BE2C (cell line): Measurements from ENCODE around the gene WEE1.

Source experiments
- DNase-seq: peaks from one replicate; pipeline ENCODE4 v3.0.0-alpha.2; 2020
- H3K27me3 ChIP-seq: fragments of 250-450 bp; sonication (Bioruptor Pico); 2 replicates; pipeline ENCODE4 v1.5.1; 2020; ENCODE audit warnings: mild to moderate bottlenecking
- H3K36me3 ChIP-seq: fragments of 250-450 bp; sonication (Bioruptor Pico); 2 replicates; pipeline ENCODE4 v1.5.1; 2020; ENCODE audit warnings: mild to moderate bottlenecking
- H3K4me1 ChIP-seq: fragments of 250-450 bp; sonication (Bioruptor Pico); 2 replicates; pipeline ENCODE4 v1.5.1; 2020
- H3K4me3 ChIP-seq: 2 replicates; pipeline ENCODE4 v1.5.1; 2011; ENCODE audit warnings: low read depth, low read length
- H3K9me3 ChIP-seq: fragments of 250-450 bp; sonication (Bioruptor Pico); 2 replicates; pipeline ENCODE4 v1.5.1; 2020
- TF ChIP-seq, protein P1 (sequence below): IDR thresholded peaks from 2 replicates; pipeline ENCODE4 v1.5.1; 2012; ENCODE audit warnings: mild to moderate bottlenecking, low read depth, low read length

WEE1 gene

GRCh38 chr11:9562716-9563115, 10.8 kb upstream of the WEE1 start:
- Histone ChIP-seq H3K27me3 (no peaks in the 10 kb centered on the region), H3K4me3 (no peak overlapping the region), H3K9me3 (no peaks in the 10 kb centered on the region), H3K36me3 (no peaks in the 10 kb centered on the region), H3K4me1 (no peaks in the 10 kb centered on the region)
- DNase-seq = no peak
- TF ChIP-seq, protein P1, sequence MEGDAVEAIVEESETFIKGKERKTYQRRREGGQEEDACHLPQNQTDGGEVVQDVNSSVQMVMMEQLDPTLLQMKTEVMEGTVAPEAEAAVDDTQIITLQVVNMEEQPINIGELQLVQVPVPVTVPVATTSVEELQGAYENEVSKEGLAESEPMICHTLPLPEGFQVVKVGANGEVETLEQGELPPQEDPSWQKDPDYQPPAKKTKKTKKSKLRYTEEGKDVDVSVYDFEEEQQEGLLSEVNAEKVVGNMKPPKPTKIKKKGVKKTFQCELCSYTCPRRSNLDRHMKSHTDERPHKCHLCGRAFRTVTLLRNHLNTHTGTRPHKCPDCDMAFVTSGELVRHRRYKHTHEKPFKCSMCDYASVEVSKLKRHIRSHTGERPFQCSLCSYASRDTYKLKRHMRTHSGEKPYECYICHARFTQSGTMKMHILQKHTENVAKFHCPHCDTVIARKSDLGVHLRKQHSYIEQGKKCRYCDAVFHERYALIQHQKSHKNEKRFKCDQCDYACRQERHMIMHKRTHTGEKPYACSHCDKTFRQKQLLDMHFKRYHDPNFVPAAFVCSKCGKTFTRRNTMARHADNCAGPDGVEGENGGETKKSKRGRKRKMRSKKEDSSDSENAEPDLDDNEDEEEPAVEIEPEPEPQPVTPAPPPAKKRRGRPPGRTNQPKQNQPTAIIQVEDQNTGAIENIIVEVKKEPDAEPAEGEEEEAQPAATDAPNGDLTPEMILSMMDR = no peak

- Histone ChIP-seq H3K36me3 (no peaks in the 10 kb centered on the region), H3K9me3 (no peaks in the 10 kb centered on the region), H3K4me1 (peaks cover 2% of the 10 kb centered on the region; the same call in 1 of the 2 replicates), H3K4me3 (no peak overlapping the region), H3K27me3 (no peaks in the 10 kb centered on the region)
- TF ChIP-seq, protein P1 = no peak
- DNase-seq = no peak
Measured at GRCh38 chr11:9563196-9563730, 10.2 kb upstream of the WEE1 start.

DNA sequence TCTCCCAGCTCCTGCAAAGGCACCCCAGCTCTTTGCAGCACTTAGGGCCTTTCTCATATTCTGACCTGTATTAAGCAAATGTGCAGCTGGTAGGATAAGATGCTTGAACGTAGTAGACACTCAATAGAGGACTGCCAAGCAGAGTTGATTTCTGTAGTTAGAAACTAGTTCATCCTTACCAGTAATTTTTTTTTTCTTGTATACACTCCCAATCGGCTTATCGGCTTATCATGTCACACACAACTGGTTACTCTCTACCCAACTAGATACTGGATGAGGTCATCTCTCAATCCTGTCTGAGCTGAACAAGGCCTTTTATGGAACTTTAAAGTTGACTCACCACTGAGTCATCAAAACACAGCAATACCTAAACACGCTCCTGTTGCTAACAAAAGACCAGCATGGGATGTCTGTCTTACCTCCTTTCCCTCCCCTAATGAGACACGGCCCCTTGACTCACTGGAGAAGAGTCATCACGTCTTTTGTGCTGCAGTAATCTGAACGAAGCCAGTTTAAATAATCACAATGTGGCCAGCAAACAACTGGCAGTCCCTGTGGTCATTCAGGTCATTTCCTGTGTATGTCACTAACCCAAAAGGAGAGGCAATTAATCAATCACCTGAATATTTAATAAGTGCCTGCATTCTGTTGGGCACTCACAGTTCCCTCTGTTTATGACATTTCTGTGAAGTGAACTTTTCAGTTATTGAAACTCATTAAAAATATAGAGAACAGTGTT, 7.5 kb upstream of the WEE1 start:
- H3K27me3 ChIP-seq = no peaks in the 10 kb centered on the region
- DNase-seq = peak; percentile 41
- peaks cover 9% of the 10 kb centered on the region for H3K4me1 ChIP-seq
- TF ChIP-seq, protein P1 = no peak
- no peak overlapping the region for H3K4me3 ChIP-seq
- no peaks in the 10 kb centered on the region for H3K9me3 ChIP-seq
- no peaks in the 10 kb centered on the region for H3K36me3 ChIP-seq

DNA sequence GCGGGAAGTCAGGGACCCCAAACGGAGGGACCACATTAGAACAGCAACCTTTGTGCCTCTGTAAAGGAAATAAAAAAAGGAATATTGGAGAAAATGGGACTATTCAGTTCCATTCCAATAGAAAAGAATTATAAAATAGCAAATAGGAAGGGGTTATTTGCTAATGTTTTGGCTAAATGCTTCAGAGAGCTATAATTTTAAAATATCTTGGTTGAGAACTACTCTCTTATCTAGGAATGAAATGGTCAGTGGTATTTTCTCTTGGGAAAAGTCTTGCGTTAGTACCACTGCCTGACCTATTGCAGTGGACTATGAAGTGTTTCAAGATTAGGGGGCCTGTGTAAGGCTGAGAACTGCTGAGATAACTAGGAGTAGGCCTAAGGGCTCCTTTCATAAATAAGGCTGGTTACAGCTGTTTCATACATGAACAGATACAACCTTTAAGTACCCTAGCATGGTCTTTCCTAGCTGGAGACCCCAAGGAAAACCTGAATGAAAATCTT, 6.9 kb upstream of the WEE1 start:
- H3K4me1 ChIP-seq = peaks cover 9% of the 10 kb centered on the region

DNA sequence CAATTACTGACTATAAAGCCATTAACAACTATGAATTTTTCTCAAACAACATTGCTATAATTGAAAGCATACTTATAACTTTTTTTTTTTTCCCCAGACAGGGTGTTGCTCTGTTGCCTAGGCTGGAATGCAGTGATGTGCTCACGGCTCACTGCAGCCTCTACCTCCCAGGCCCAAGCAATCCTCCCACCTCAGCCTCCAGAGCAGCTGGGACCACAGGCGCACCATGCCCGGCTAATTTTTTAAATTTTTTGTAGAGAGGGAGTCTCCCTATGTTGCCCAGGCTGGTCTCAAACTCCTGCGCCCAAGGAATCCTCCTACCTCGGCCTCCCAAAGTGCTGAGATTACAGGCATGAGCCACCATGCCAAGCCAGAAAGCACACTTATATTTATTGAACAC, 6.1 kb upstream of the WEE1 start:
- H3K27me3 ChIP-seq = no peaks in the 10 kb centered on the region
- H3K9me3 ChIP-seq = no peaks in the 10 kb centered on the region
- H3K36me3 ChIP-seq = no peaks in the 10 kb centered on the region
- TF ChIP-seq, protein P1 = no peak
- DNase-seq = no peak
- peaks cover 9% of the 10 kb centered on the region for H3K4me1 ChIP-seq
- H3K4me3 ChIP-seq = no peak overlapping the region

More for the DNA sequence above, 6.9 kb upstream of the WEE1 start:
- Histone ChIP-seq H3K27me3 (no peaks in the 10 kb centered on the region), H3K9me3 (no peaks in the 10 kb centered on the region), H3K4me3 (no peak overlapping the region), H3K36me3 (no peaks in the 10 kb centered on the region)
- no peak for DNase-seq
- TF ChIP-seq, protein P1 = no peak

DNA sequence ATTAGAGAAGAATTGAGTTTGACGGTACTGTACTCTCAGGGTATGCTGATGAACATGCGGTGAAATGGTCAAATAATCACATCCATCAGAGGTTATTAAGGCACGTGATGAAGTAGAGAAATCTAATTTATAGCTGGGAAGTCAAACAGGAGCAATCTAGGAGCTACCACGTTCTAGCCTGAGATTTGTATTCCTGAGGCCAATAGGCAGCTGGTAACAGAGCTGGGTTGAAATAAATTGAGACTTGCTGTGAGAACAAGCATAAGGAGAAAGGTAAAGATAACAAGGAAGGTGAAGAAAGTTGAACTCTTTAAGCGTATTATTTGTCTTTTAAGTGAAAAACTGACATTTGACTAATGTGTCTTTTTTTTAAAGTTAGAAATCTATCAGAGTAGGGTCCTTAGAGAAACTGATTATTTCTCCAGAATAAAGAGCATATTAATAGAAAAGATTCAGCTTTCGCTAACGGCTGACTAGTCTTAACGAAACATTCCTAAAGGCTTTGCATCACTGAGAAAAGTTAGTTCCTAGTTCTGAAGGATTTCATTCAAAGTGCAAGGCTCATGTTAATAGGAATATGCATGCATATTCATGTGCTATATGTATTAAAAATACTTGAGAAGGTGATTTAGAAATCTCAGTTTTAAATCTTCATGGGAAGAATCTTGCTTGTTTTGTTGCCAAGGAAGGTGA, 5.2 kb upstream of the WEE1 start:
- Histone ChIP-seq H3K9me3 (no peaks in the 10 kb centered on the region), H3K36me3 (no peaks in the 10 kb centered on the region), H3K4me3 (no peak overlapping the region), H3K27me3 (no peaks in the 10 kb centered on the region), H3K4me1 (peaks cover 9% of the 10 kb centered on the region)
- TF ChIP-seq, protein P1 = no peak
- no peak for DNase-seq
